ENCODE results near the gene TTLL5. TPM values are rescaled to one million over a fixed set of nuclear protein-coding genes. Genes with fewer than 3 reads are reported as not detected.

Gene TTLL5
- total RNA-seq, 2 experiments from 2014 or later = 19.8 to 26.4 TPM

- H3K9me3 Mint-ChIP-seq = no peaks in the 10 kb centered on the region
- Histone ChIP-seq H3K27me3 (ENCODE audit: control insufficient read depth in 1 of 2, insufficient read depth in 2 of 2, low read length in 2 of 2) (no peaks in the 10 kb centered on the region), H3K27ac (ENCODE audit: low read depth in 1 of 2, low read length in 2 of 2) (no peak overlapping the region), H3K9me3 (ENCODE audit: control insufficient read depth in 1 of 2, insufficient read depth in 1 of 2, low read length in 2 of 2) (no peaks in the 10 kb centered on the region), H3K4me1 (ENCODE audit: insufficient read depth, low read length) (no peaks in the 10 kb centered on the region), H3K36me3 (ENCODE audit: insufficient read depth, low read length) (peaks cover 5% of the 10 kb centered on the region), H3K4me3 (ENCODE audit: low read length) (no peak overlapping the region)
- H3K27me3 Mint-ChIP-seq = no peaks in the 10 kb centered on the region
- no peak overlapping the region for H3K4me3 Mint-ChIP-seq
- intact Hi-C loops (cut with DNase I, micrococcal nuclease) = no loop called here
- H3K4me1 Mint-ChIP-seq (ENCODE audit: low read depth) = no peaks in the 10 kb centered on the region
- ChIA-PET POLR2A (no interaction called here), CTCF (no interaction called here)
- DNase-seq (no peak), ATAC-seq (ENCODE audit: poor library complexity) (no peak)
- TF ChIP-seq CTCF (IDR thresholded peaks at IDR 0.05) = no peak
- H3K27ac Mint-ChIP-seq = no peak overlapping the region
- peaks cover 27% of the 10 kb centered on the region for H3K36me3 Mint-ChIP-seq (ENCODE audit: low read depth)
These were observed 218.0 kb downstream of the TTLL5 start for GRCh38 chr14:75879031-75879430.

DNA sequence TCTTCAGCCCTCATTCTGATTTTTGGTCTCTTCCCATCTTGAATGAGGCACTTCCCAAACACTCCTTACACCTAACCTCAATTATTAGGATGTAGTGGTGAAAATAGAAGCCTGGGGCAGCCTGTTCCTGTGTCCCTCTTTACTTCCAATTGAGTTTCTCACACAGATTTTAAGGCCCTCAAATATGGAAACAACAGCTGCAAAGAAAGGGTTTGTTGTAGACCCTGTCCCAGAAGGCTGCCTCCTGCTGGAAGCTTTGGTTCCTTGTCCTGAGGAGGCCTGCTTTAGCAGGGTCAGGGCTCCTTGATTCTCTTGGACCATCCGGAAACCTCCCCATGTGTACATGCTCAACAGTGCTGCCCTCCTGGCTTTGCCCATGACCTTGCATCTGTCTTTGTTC, 219.5 kb downstream of the TTLL5 start:
- Histone ChIP-seq H3K27me3 (ENCODE audit: control insufficient read depth in 1 of 2, insufficient read depth in 2 of 2, low read length in 2 of 2) (no peaks in the 10 kb centered on the region), H3K9me3 (ENCODE audit: control insufficient read depth in 1 of 2, insufficient read depth in 1 of 2, low read length in 2 of 2) (no peaks in the 10 kb centered on the region), H3K36me3 (ENCODE audit: insufficient read depth, low read length) (peaks cover 5% of the 10 kb centered on the region), H3K4me3 (ENCODE audit: low read length) (no peak overlapping the region), H3K27ac (ENCODE audit: low read depth in 1 of 2, low read length in 2 of 2) (no peak overlapping the region), H3K4me1 (ENCODE audit: insufficient read depth, low read length) (no peaks in the 10 kb centered on the region)
- TF ChIP-seq CTCF (IDR thresholded peaks at IDR 0.05) = no peak
- Mint-ChIP-seq H3K9me3 (no peaks in the 10 kb centered on the region), H3K36me3 (ENCODE audit: low read depth) (peaks cover 31% of the 10 kb centered on the region), H3K4me1 (ENCODE audit: low read depth) (no peaks in the 10 kb centered on the region), H3K4me3 (no peak overlapping the region), H3K27ac (no peak overlapping the region), H3K27me3 (no peaks in the 10 kb centered on the region)
- POLR2A ChIA-PET = no interaction called here
- intact Hi-C loops (cut with DNase I, micrococcal nuclease) = no loop called here
- DNase-seq (peak in 2 of 14 experiments; percentile 4 to 13), ATAC-seq (ENCODE audit: poor library complexity) (no peak)
- CTCF ChIA-PET = no interaction called here

- intact Hi-C loops (cut with DNase I, micrococcal nuclease) = no loop called here
These were observed 220.9 kb downstream of the TTLL5 start for GRCh38 chr14:75881994-75882393.

More at GRCh38 chr14:75881994-75882393, 220.9 kb downstream of the TTLL5 start:
- Histone ChIP-seq H3K9me3 (ENCODE audit: control insufficient read depth in 1 of 2, insufficient read depth in 1 of 2, low read length in 2 of 2) (no peaks in the 10 kb centered on the region), H3K27ac (ENCODE audit: low read depth in 1 of 2, low read length in 2 of 2) (no peak overlapping the region), H3K4me1 (ENCODE audit: insufficient read depth, low read length) (no peaks in the 10 kb centered on the region), H3K27me3 (ENCODE audit: control insufficient read depth in 1 of 2, insufficient read depth in 2 of 2, low read length in 2 of 2) (no peaks in the 10 kb centered on the region), H3K36me3 (ENCODE audit: insufficient read depth, low read length) (peaks cover 5% of the 10 kb centered on the region), H3K4me3 (ENCODE audit: low read length) (no peak overlapping the region)
- no peak overlapping the region for H3K4me3 Mint-ChIP-seq
- no peak overlapping the region for H3K27ac Mint-ChIP-seq
- H3K36me3 Mint-ChIP-seq (ENCODE audit: low read depth) = peaks cover 43% of the 10 kb centered on the region
- no peaks in the 10 kb centered on the region for H3K9me3 Mint-ChIP-seq
- DNase-seq = no peak
- CTCF ChIA-PET = no interaction called here
- TF ChIP-seq CTCF (IDR thresholded peaks at IDR 0.05) = no peak
- no peaks in the 10 kb centered on the region for H3K4me1 Mint-ChIP-seq (ENCODE audit: low read depth)
- H3K27me3 Mint-ChIP-seq = no peaks in the 10 kb centered on the region
- POLR2A ChIA-PET = no interaction called here
- ATAC-seq (ENCODE audit: poor library complexity) = no peak

All from CD4-positive, alpha-beta T cell (primary cell).